ENCODE data around the gene OXCT1. TPM values are rescaled to one million over a fixed set of nuclear protein-coding genes. Genes with fewer than 3 reads are reported as not detected.

Gene OXCT1
- total and polyA plus RNA-seq, 2 of the 8 experiments (the other 6 are each of a cell fraction or from before 2014, with no cell fraction given), result 10.1 to 28.2 TPM

- Histone ChIP-seq H4K5ac (ENCODE audit: insufficient read length, low read depth, low read length) (no peak overlapping the region), H3K9me3 (ENCODE audit: insufficient read depth in 2 of 2, low read depth in 1 of 2, low read length in 1 of 2) (no peaks in the 10 kb centered on the region), H3K4me1 (replicated peaks in 1 of 4; ENCODE audit: control insufficient read depth in 3 of 4, insufficient read depth in 4 of 4, low read length in 3 of 4) (peaks cover 0 to 3% (median 0%) of the 10 kb centered on the region in 4 experiments; a peak in 1 of 7 replicates), H3K9ac (replicated peaks in 1 of 4; ENCODE audit: extremely low read depth in 1 of 4, low read depth in 3 of 4, low read length in 3 of 4) (no peak overlapping the region), H2BK15ac (ENCODE audit: low read length) (no peak overlapping the region), H3K27ac (ENCODE audit: low read depth, low read length) (no peak overlapping the region), H3K4me3 (ENCODE audit: extremely low read depth in 1 of 4, insufficient read depth in 2 of 4, low read depth in 3 of 4, low read length in 4 of 4) (no peak overlapping the region), H3K18ac (ENCODE audit: extremely low read depth, low read length) (no peak overlapping the region), H3K56ac (replicated peaks; ENCODE audit: insufficient read length, low read depth, low read length) (no peak overlapping the region), H2BK12ac (ENCODE audit: low read depth, low read length) (no peak overlapping the region), H3K14ac (ENCODE audit: insufficient read length) (no peak overlapping the region), H3K23ac (ENCODE audit: insufficient read length) (no peak overlapping the region), H3K4ac (replicated peaks; ENCODE audit: insufficient read length, low read depth, low read length) (no peak overlapping the region), H4K8ac (ENCODE audit: extremely low read depth, insufficient read depth, low read length) (no peak overlapping the region), H3K79me2 (ENCODE audit: control insufficient read depth in 1 of 2, insufficient read depth in 2 of 2, low read length in 2 of 2) (no peaks in the 10 kb centered on the region), H3K79me1 (ENCODE audit: low read depth, low read length) (no peaks in the 10 kb centered on the region), H2BK120ac (replicated peaks; ENCODE audit: low read depth, low read length) (no peak overlapping the region), H2BK20ac (ENCODE audit: low read length) (no peak overlapping the region), H2BK5ac (ENCODE audit: low read depth, low read length) (no peak overlapping the region), H2AFZ (ENCODE audit: low read length) (no peak overlapping the region), H4K20me1 (replicated peaks in 1 of 2; ENCODE audit: control insufficient read depth in 1 of 2, insufficient read depth in 2 of 2, low read length in 2 of 2) (no peaks in the 10 kb centered on the region), H3K4me2 (ENCODE audit: insufficient read depth in 1 of 2, low read depth in 2 of 2, low read length in 2 of 2) (no peak overlapping the region), H3K27me3 (replicated peaks in 1 of 4; ENCODE audit: control insufficient read depth in 3 of 4, extremely low read depth in 1 of 4, insufficient read depth in 3 of 4, low read length in 3 of 4) (no peaks in the 10 kb centered on the region), H2AK5ac (ENCODE audit: low read depth, low read length) (no peak overlapping the region), H3K36me3 (ENCODE audit: control insufficient read depth in 2 of 4, insufficient read depth in 4 of 4, low read length in 3 of 4) (peaks cover 0 to 2% (median 0%) of the 10 kb centered on the region in 4 experiments; a peak in 1 of 8 replicates), H3K23me2 (ENCODE audit: low read depth, low read length) (no peaks in the 10 kb centered on the region), H4K91ac (replicated peaks; ENCODE audit: insufficient read length, low read length) (no peak overlapping the region)
- DNase-seq (ENCODE audit: low read depth in 1 of 2, low spot score in 2 of 2) (no peak), FAIRE-seq (no peak)
- CTCF ChIA-PET (ENCODE audit: partially characterized antibody), result no interaction called here
- 89% methylated on average over 2 of the region's 2 CpGs; no CpG with 5 or more reads in 1 of the 2 experiments for WGBS, 2 experiments (ENCODE audit: extremely low coverage in 1 of 2, insufficient coverage in 1 of 2, insufficient read length in 1 of 2, insufficient replicate concordance in 2 of 2, low coverage in 1 of 2, low lambda C conversion rate in 2 of 2, missing lambda C conversion rate in 1 of 2)
- POLR2A ChIA-PET (ENCODE audit: partially characterized antibody), result no interaction called here
- no peak for TF ChIP-seq RFX5 (IDR thresholded peaks at IDR 0.05; ENCODE audit: borderline replicate concordance, low read depth, low read length)
- no peak for TF ChIP-seq CHD1 (IDR thresholded peaks at IDR 0.05; ENCODE audit: low read depth, low read length)
- TF ChIP-seq POLR2A (IDR thresholded peaks at IDR 0.05; ENCODE audit: control extremely low read depth in 1 of 2, low read depth in 2 of 2, low read length in 2 of 2), result no peak
- TF ChIP-seq SP4 (IDR thresholded peaks at IDR 0.05; ENCODE audit: low read length), result no peak
- no peak for TF ChIP-seq BCL11A (IDR thresholded peaks at IDR 0.05; ENCODE audit: low read depth in 2 of 2, low read length in 2 of 2)
- no peak for TF ChIP-seq KDM4A (IDR thresholded peaks at IDR 0.05; ENCODE audit: low read depth, low read length, severe bottlenecking)
- no peak for TF ChIP-seq CBX5 (IDR thresholded peaks at IDR 0.05; ENCODE audit: low read depth, low read length)
- no peak for TF ChIP-seq USF2 (IDR thresholded peaks at IDR 0.05; ENCODE audit: low read length)
- TF ChIP-seq GTF2F1 (IDR thresholded peaks at IDR 0.05; ENCODE audit: borderline replicate concordance, low read depth, low read length), result no peak
- no peak for TF ChIP-seq SIX5 (IDR thresholded peaks at IDR 0.05; ENCODE audit: low read depth, low read length)
- TF ChIP-seq EZH2 (IDR thresholded peaks at IDR 0.05; ENCODE audit: low read depth, low read length, severe bottlenecking), result no peak
- TF ChIP-seq TBP (IDR thresholded peaks at IDR 0.05; ENCODE audit: low read depth, low read length), result no peak
- no peak for TF ChIP-seq SAP30 (IDR thresholded peaks at IDR 0.05; ENCODE audit: insufficient read depth, insufficient replicate concordance, low read length)
These were observed 72.6 kb downstream of the OXCT1 start for GRCh38 chr5:41797662-41798061.

Data from H1 (cell line).